HG03196 (cell line): ENCODE results near the gene RFXAP.

Experiments
- ATAC-seq: cut with Tn5 transposase; IDR thresholded peaks from one replicate; pipeline ENCODE4 v1.9.1; 2021; ENCODE audit not compliant: unreplicated experiment

The RFXAP gene

DNA sequence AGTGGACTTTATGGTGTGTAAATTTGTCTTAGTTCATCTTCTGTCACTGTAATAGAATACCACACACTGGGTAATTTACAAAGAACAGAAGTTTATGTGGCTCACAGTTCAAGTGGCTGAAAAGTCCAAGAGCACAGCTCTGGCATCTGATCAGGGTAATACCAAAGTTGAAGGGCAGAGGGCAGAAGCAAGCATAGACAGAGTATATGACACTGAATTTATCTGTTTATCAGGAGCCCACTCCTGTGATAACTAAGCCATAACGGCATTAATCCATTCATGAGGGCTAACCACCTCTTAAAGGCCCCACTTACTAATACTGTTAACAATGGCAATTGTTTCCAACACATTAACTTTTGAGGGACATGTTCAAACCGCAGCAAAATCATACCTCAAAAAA, 4.0 kb upstream of the RFXAP start:
- no peak for ATAC-seq

DNA sequence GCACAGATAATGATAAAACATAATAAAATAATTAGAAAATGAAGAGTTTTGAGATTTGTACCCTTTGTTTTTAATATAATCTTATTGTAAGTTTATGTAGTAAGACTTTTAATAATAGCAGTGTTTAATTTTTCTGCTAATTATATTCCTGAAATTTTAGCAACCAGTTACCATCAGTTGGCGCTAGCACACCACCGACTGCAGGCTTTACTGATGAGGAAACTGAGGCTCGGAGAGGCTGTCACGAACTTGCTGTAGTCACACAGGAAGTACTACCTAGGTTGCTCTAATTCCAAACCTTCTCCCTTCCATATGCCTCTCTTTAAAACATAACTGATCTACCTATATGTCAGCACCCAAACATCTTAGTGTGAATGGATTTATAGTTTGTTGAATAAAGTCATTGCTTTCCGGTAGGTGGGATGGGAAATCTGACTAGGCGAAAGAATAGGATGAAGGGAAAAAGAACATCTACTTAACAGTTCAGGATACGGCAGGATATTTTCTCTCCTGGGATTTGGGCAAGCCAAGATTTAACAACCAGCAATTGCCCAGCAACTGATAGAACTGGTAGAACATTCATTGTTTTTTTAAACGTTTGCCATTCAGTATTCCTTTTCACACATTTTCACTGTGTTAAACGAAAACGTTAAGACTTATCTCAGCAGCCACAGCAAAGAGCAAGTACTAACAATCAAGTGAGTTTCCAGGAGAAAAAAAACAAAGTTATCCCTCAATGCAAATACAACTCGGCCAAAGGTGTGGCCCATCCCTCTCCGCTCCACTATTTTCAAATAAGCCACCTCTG, 822 bp upstream of the RFXAP start:
- ATAC-seq, result peak; percentile 5

DNA sequence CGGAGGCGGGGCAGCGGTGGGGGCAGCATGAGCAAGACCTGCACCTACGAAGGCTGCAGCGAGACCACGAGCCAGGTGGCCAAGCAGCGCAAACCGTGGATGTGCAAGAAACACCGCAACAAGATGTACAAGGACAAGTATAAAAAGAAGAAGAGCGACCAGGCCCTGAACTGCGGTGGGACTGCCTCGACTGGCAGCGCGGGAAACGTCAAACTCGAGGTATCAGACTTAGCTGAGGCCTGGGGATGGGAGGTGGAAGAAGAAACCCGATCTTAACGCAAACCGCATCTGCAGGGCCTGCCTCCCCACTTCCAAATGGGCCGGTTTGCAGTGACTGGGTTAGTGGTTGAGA, 693 bp downstream of the RFXAP start:
- ATAC-seq, result peak; percentile 15

DNA sequence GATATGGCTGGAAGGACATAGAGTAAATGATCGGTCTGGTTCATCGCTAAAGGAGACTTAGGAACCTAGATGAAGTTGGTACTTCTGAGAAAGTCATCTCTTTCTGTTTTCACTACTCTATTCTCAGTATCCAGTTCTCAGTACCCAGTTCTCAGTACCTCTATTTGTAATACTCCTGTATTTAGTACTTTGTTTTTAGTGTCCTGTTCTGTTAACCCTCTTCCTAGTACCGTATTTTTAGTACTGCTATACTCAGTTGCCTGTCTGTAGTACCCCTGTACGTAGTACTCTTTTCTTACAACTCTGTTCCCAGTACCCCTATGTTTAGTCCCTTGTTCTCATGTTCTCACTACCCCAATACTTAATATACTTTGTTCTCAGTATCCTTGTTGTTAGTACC, 1.2 kb downstream of the RFXAP start:
- ATAC-seq, result peak; percentile 51

DNA sequence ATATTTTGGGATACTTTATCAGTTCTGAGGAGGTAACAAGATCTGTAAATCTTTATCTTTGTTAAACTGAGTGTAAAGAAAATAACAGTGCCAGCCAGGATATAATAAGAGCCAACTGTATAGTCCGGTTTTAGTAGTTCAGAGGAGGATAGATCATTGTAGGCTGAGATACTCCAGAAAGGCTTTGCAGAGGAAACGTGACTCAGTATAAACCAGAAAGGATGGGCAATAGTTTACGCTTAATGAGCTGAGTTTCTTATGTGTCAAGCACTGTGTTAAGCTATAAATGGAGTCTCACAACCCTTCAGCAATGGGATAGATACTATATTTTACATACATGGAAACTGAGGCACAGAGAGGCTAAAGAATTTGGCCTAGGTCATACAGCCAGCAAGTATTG, 3.8 kb downstream of the RFXAP start:
- no peak for ATAC-seq

DNA sequence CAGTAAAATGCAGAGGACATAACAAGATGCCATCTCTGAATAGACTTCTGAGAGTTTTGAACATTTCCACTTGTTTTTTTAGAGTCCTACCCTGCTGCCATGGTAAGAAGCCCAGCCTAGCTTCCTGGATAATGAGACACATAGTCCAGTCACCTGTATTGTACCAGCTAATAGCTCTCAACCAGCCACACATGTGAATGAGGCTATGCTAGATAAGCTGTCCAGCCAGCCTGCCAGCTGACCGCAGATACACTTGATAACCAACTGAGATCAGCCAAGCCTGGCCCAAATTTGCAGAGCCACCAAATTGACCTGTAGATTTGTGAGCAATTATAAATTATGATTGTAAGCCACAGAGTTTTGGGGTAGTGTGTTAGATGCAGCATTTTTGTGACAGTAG, 10.7 kb downstream of the RFXAP start:
- ATAC-seq, result no peak

DNA sequence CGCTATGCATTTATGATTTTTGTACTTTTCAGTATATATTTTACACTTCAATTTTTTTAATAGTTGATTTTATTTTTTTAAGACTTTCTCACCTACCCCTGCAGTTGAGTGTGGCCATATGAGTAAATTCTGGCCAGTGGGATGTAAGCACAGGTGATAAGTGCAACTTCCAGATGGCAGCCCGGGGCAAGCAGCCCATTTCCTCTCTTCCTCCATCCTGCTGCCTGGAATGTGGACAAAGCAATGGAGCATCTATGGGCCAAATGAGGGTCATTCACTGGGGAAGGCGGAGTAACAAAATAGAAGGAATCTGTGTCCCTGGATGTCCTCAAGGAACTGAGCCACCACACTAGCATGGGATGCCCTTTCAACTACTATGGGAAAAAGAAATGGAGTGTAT, 12.3 kb downstream of the RFXAP start:
- ATAC-seq, result no peak

DNA sequence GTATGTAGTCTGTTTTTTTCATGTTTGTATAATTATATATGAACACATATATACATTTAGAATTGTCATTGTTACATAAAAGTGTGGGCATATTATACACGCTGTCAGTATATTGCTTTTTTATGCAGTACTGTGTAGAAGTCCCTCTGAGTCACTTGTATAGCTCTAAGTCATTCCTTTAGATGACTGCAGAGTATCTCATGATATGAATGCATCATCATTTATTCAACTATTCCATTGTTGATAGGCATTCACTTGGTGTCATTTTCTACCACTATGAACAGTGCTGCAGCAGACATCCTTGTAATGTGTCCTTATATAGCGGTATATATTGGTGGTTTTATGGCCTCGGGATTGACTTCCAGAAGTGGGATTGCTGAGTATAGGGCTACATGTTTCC, 15.3 kb downstream of the RFXAP start:
- no peak for ATAC-seq

DNA sequence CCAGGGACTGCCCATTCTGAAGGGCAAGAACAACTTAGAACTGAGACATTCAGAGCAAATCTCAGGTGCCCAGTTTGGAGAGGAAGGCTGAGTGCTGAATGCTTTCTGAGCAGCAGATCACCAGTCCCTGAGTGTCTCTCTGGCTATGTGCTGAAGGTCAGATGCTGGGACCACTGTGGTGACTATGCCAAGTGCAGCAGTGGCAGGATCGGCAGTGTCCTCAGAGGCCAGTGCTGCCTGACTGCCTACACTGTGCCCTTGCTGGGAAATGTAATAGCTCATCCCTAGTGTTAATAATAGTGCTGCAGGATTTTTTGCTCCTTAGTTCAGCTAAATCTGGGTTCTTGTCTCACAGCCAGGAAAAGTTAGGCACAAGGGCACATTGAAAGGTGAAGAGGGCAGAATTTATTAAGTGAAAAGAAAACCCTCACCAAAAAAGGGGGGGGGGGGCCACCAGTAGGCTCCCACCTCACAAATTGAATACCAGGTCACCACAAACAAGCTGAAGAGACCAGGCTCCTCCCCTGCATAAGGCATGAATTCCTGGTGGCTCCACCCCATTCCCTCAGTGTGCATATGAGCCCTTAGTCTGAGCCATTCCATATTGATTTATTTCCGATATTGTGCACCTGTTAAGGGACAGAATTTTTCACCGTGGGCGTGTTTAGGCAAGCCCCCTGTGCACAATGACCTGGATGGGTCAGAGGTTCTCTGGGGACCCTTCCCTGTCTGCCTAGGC, 18.5 kb downstream of the RFXAP start:
- no peak for ATAC-seq

DNA sequence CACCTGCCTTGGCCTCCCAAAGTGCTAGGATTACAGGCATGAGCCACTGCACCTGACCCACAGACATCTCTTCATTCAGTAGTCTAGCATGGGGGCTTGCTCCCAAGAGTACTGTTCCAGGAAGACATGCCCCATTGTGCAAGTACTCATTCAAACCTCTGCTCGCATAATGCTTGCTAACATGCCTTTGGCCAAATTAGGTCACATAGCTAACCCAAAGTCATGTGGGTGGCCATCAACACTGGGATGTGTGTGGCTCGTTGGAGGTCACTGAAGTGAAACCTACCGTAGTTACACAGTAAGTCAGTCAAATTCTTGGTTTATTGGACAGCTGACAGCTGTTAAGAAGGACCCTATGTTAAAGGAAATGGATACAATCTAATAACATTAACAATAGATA, 20.3 kb downstream of the RFXAP start:
- no peak for ATAC-seq

DNA sequence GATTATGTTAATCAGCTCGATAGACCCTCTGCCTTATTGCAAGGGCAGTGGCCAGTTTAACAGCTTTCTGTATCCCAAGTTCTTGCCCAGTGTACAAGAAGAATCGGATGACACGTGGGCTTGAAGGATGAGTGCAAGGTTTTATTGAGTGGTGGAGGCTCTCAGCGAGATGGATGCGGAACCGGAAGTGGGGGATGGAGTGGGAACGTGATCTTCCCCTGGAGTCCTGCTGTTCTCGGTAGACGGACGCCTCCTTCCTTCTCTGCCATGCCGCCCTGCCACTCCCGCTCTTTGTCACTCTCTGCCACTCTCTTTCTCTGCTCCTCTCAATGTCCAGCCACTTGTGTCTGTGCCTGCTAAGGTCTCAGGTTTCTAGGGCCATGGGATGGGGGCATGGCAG, 21.0 kb downstream of the RFXAP start:
- ATAC-seq, result no peak

DNA sequence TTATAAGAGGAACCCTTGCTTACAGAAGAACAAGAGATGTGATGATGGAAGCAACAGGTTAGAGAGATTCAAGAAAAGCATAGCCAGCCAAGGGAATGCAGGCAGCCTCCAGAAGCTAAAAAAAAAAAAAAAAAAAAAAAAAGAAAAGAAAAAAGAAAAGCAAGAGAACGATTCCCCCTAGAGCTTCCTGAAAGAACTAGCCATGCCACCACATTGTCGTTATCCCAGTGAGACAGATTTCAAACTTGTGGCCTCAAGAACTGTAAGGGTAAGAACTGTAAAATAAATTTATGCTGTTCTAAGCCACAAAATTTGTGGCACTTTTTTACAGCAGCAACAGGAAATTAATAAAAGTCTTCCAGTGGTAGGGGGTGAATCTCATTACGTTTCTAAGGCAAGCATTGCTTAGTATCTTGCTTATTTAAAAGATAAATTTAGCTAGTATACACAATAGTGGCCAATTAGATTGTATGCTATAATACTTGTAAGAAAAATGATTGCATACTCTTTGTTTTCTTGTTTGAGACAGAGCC, 21.8 kb downstream of the RFXAP start:
- ATAC-seq, result no peak

DNA sequence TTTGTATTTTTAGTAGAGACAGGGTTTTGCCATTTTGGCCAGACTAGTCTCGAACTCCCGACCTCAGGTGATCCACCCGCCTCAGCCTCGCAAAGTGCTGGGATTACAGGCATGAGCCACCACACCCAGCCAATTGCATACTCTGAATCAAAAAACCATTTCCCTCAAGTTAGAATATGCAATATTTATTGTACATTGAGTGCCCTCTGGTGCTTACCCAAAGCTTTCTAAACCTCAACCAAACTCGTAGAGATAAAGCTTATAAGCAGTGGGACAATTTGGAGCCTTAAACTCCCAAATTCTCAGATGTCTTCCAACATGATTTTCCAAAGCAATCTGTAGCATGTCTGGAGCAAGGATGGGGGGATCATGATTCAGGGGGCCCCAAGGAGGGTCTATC, 22.4 kb downstream of the RFXAP start:
- ATAC-seq, result no peak

DNA sequence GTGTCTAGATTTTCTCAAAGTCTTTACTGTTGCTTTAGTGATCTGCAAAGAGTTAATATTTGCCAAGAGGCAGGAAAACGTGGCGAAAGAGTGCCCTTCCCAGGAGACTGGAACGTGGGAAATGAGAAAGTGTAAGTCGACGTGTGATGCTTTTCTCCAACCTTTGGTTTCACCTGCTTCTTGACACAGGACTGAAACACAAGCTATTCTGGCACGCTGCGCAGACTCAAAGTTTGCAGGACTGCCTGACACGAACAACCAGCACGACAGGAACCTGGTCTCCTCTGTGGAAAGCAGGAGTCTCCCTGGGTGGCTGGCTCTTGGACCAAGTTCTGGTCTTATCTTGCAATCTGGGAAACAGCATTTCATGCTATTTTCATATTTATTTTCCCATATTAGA, 28.6 kb downstream of the RFXAP start:
- ATAC-seq, result no peak

DNA sequence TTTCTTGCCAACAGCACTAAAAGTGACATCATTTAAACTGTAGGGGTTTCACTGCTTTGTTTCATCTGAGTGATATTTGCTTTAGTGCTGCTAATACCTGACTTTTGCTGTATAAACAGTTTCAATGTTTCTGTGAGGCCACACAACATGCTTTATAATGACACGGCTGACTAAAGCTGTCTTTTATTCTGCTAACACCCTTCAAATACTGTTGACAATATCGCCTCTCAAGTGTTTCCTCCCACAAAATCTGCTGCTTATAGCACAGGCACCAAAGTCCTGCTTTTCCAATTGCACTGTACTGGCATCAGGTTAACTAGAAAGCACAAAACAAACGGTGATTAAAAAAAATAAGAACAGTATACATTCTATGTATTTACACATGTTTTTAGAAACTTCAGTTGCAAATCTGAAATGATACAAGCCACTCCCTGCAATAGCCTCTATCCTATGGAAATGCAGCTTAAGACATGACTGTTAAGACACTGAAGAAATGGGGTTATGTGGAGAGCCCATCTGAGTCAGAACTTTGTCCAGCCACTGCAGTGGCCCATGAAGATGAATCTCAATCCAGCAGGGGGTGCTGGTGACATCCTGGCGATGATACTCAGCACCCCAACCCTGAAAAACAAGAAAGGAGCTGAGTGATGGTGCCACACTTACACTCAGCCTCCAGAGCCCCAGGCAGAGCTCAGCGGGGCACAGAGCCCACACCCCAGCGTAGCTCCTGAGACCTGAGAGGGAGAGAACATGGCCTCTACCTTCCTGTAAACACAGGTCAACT, 29.4 kb downstream of the RFXAP start:
- no peak for ATAC-seq

DNA sequence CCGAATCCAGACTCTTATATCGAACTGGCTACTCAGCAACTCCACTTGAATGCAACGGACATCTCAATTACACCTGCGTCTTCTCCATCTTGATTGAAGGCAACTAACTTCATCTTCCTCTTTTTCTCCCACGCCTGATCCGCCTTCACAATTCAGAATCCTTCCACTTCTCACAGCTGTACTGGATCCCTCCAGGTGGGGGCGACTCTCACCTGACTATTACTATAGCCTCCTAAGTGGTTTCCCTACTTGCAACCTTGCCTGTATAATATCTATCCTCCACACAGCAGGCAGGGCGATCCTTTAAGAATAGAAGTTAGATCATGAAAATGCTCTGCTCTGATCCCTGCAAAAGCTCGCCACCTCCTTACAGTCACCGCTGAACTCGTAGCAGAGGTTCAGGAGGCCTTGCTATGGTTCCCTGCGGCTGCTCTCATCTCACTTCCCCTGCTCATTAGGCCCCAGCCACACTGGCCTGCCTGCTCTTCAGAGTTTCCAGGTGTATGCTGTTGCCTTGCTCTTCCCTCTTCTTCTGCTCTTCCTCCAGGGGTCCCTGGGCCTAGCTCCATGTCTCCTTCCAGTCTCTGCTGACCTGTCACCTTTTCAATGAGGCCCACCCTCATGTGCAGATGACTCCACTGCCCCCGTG, 31.9 kb downstream of the RFXAP start:
- ATAC-seq, result no peak

DNA sequence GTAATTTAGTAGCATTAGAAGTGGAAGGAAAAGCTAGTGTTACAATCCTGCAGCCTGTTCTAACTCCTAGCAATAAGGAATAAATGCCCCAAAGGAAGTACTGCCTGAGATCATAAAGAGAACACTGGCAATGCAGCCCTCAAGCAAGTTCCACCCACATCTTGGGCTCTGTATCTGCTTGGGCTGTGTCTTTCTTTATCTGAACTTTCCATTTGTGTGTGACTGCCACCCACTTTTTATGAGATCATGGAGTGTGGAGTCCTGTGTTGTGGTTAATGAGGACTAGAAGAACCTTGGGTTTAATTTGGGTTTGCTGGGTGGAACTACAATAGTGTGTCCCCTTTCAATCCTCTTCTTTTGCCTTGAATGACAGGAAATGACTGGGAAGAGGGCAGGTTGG, 38.2 kb downstream of the RFXAP start:
- ATAC-seq, result no peak

DNA sequence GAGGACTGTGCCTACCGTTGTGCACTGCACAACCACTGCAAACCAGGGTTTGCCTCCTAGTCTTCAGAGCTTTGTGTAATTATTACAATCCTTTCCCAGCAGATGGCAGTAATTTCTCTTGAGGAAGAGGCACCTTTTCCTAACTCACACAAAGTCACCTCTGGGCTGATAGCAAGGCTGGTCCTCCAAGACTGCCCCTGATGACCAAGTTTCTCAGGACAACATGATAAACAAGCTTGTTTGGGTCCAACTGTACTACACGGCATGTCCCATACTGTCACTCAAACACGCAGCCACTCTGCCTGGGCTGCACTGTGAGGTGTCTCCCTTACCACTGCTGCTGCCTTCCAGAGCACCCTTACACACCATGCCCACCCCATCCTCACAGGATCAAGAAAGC, 39.3 kb downstream of the RFXAP start:
- ATAC-seq, result no peak

DNA sequence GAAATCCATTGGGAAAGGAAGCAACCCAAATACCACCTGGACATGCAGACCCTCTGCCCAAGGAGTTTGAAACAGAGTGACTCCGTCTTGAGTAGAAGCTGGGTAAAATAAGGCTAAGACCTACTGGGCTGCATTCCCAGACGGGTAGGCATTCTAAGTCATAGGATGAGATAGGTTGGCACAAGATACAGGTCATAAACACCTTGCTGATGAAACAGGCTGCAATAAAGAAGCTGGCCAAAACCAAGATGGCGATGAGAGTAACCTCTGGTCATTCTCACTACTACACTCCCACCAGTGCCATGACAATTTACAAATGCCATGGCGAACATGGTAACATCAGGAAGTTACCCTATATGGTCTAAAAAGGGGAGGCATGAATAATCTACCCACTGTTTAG, 40.2 kb downstream of the RFXAP start:
- no peak for ATAC-seq

DNA sequence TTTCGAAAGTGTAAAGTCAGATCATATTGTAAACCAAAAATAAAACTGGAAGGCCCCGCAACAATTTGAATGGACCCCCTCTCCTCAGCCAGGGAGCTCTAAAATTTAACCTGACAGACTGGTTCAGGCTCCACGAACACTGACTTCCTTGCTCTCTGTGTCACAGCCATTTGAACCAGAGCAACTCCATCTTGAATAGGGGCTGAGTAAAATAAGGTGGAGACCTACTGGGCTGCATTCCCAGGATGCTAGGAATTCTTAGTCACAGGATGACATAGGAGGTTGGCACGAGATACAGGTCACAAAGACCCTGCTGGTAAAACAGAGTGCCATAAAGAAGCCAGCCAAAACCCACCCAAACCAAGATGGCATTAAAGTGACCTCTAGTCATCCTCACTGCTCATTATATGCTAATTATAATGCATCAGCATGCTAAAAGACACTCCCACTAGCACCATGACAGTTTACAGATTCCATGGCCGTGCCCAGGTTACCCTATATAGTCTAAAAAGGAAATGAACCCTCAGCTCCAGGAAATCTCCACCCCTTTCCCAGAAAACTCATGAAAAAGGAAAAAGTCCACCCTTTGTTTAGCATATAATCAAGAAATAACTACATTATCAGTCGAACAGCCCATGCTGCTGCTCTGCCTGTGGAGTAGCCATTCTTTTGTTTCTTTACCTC, 43.1 kb downstream of the RFXAP start:
- no peak for ATAC-seq

DNA sequence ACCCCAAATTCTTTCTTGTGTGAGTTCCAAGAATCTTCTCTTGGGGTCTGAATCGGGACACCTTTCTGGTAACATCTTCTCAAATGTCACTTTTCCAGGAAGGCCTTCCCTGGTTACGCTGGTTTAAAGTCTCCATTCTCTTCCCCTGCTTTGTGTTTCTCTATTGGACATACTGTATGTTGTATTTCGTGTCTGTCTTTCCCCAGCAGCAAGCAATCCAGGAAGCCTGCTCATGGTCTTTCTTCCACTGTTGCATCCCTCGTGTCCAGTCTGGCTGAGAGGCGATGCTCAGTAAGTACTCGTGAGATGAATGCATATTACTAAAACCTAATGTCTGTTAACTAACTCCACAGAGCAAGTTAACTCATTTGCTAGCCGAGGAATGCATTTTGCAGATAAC, 43.7 kb downstream of the RFXAP start:
- no peak for ATAC-seq
